HCT116 (cell line): ENCODE results near the gene PCK2.

Experiments
- CTCF ChIP-seq, 3 experiments: fragments of 200-600 bp in 1 of 3; sonication (generic) in 1 of 3; IDR thresholded peaks in 2 of 3; conservative IDR thresholded peaks in 1 of 3; 2 replicates each; pipeline ENCODE4 v1.5.1; 2012 to 2017; ENCODE audit warnings: low read depth in 2 of 3, low read length in 2 of 3, antibody characterized with exemption in 1 of 3, borderline replicate concordance in 1 of 3, control low read depth in 1 of 3, mild to moderate bottlenecking in 1 of 3, mixed read lengths in 1 of 3, mixed run types in 1 of 3, moderate library complexity in 1 of 3; ENCODE audit not compliant: insufficient read depth in 1 of 3
- ELF1 ChIP-seq: IDR thresholded peaks from 2 replicates; pipeline ENCODE4 v1.6.1; 2012; ENCODE audit warnings: low read depth, borderline replicate concordance
- EZH2phosphoT487 ChIP-seq: fragments of 200-600 bp; IDR thresholded peaks from 2 replicates; pipeline ENCODE4 v1.6.1; 2018; ENCODE audit warnings: antibody characterized with exemption, borderline replicate concordance

- TF ChIP-seq CTCF (IDR thresholded peaks at IDR 0.05 in 2 of 3, conservative IDR thresholded peaks at IDR 0.05 in 1 of 3; ENCODE audit: borderline replicate concordance in 1 of 3, insufficient read depth in 1 of 3, low read depth in 2 of 3, low read length in 2 of 3) (no peak), EZH2phosphoT487 (no peak), ELF1 (no peak)
Measured at GRCh38 chr14:24064091-24064795, 29.9 kb upstream of the PCK2 start.
